Osteoblast (primary cell): ENCODE results near the gene GRIK2. TPM values are rescaled to one million over a fixed set of nuclear protein-coding genes. Genes with fewer than 3 reads are reported as not detected.

Experiments used
- DNase-seq: peaks from one replicate; pipeline ENCODE4 v3.0.0; 2011; ENCODE audit warnings: low spot score, mixed read lengths; ENCODE audit not compliant: insufficient read length; ENCODE audit errors: missing footprints
- H2AFZ ChIP-seq: 2 replicates; pipeline ENCODE4 v1.6.0; 2011; ENCODE audit warnings: mild to moderate bottlenecking, low read length
- H3K27ac ChIP-seq: 2 replicates; pipeline ENCODE4 v1.5.1; 2011; ENCODE audit warnings: mild to moderate bottlenecking, low read depth, low read length, moderate library complexity
- H3K27me3 ChIP-seq: 2 replicates; pipeline ENCODE4 v1.6.0; 2012; ENCODE audit warnings: mild to moderate bottlenecking, control low read depth, inconsistent platforms, low read length, moderate library complexity; ENCODE audit not compliant: insufficient read depth
- H3K36me3 ChIP-seq: 2 replicates; pipeline ENCODE4 v1.5.1; 2011; ENCODE audit warnings: mild to moderate bottlenecking, low read length, control low read depth, moderate library complexity; ENCODE audit not compliant: insufficient read depth
- H3K4me1 ChIP-seq: 2 replicates; pipeline ENCODE4 v1.5.1; 2011; ENCODE audit warnings: mild to moderate bottlenecking, low read length, control low read depth, moderate library complexity; ENCODE audit not compliant: insufficient read depth
- H3K4me2 ChIP-seq: 2 replicates; pipeline ENCODE4 v1.6.0; 2011; ENCODE audit warnings: mild to moderate bottlenecking, low read length; ENCODE audit not compliant: insufficient read depth
- H3K4me3 ChIP-seq: fragments of 200-600 bp; sonication (generic); 3 replicates; pipeline ENCODE4 v1.5.1; 2012; ENCODE audit warnings: mild to moderate bottlenecking, low read length, inconsistent platforms; ENCODE audit not compliant: insufficient read depth
- H3K79me2 ChIP-seq: 2 replicates; pipeline ENCODE4 v1.6.0; 2012; ENCODE audit warnings: mild to moderate bottlenecking, low read length, control low read depth, inconsistent platforms; ENCODE audit not compliant: insufficient read depth
- H3K9me3 ChIP-seq: 2 replicates; pipeline ENCODE4 v1.5.1; 2011; ENCODE audit warnings: low read depth, low read length, control low read depth
- H4K20me1 ChIP-seq: 2 replicates; pipeline ENCODE4 v1.6.0; 2012; ENCODE audit warnings: mild to moderate bottlenecking, low read length, control low read depth; ENCODE audit not compliant: insufficient read depth
- total RNA-seq: library from RNA; depleted of rRNA; stranded (reverse); fragments of >200 nt; gene quantifications from 2 replicates; pipeline ENCODE4 v1.2.3, GENCODE V29; 2012
- TF ChIP-seq, protein P1 (sequence below): IDR thresholded peaks from 2 replicates; pipeline ENCODE4 v1.5.1; 2011; ENCODE audit warnings: mild to moderate bottlenecking, low read depth, low read length, moderate library complexity; ENCODE audit errors: extremely low read depth

The GRIK2 gene
- total RNA-seq, 1 donor, result 0.72 TPM

DNA sequence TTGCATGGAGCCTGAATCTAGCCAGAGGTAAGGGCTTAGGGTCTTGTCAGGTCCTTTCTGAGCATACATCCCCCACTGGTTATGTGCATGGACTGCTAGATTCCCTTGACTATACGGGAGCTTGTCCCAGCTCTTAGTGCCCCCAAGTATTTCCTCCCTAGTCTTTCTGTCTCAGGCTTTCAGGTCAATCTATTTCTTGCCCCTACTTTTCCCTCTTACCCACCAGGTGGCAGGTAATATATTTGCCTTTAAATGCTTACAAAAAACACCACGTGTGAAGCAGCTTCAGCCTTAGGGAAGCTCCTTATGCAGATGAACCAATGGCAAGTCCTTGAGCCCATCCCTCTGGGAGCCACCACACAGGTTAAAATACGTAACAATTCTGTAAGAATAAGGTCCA, 454.2 kb downstream of the GRIK2 start:
- TF ChIP-seq, protein P1, sequence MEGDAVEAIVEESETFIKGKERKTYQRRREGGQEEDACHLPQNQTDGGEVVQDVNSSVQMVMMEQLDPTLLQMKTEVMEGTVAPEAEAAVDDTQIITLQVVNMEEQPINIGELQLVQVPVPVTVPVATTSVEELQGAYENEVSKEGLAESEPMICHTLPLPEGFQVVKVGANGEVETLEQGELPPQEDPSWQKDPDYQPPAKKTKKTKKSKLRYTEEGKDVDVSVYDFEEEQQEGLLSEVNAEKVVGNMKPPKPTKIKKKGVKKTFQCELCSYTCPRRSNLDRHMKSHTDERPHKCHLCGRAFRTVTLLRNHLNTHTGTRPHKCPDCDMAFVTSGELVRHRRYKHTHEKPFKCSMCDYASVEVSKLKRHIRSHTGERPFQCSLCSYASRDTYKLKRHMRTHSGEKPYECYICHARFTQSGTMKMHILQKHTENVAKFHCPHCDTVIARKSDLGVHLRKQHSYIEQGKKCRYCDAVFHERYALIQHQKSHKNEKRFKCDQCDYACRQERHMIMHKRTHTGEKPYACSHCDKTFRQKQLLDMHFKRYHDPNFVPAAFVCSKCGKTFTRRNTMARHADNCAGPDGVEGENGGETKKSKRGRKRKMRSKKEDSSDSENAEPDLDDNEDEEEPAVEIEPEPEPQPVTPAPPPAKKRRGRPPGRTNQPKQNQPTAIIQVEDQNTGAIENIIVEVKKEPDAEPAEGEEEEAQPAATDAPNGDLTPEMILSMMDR, result no peak
- Histone ChIP-seq H3K27me3 (no peaks in the 10 kb centered on the region), H4K20me1 (no peaks in the 10 kb centered on the region), H3K4me3 (no peak overlapping the region), H3K36me3 (no peaks in the 10 kb centered on the region), H3K9me3 (no peaks in the 10 kb centered on the region), H3K4me2 (no peak overlapping the region), H2AFZ (no peak overlapping the region), H3K4me1 (no peaks in the 10 kb centered on the region), H3K79me2 (no peaks in the 10 kb centered on the region), H3K27ac (no peak overlapping the region)
- no peak for DNase-seq

DNA sequence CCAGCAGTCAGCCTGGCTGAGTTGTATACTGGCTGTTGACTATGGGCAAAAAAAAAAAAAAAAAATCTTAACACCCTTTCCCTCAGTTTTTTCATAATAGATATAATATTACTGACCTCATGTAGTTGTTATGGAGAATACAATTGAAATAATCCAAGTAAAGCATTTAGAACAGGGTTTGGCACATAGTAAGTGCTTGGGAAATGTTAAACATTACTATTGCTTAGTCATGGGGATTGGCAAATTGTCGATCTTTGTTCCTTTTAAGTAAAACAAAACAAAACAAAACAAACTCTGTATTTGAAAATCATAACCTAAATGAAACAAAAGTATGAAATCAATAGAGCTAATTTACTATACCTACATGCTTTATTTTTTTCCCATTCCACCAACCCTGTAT, 458.4 kb downstream of the GRIK2 start:
- no peak overlapping the region for H2AFZ ChIP-seq
- no peaks in the 10 kb centered on the region for H3K79me2 ChIP-seq
- no peaks in the 10 kb centered on the region for H4K20me1 ChIP-seq
- TF ChIP-seq, protein P1, result no peak
- no peaks in the 10 kb centered on the region for H3K27me3 ChIP-seq
- H3K4me3 ChIP-seq, result no peak overlapping the region
- no peaks in the 10 kb centered on the region for H3K36me3 ChIP-seq
- H3K27ac ChIP-seq, result no peak overlapping the region
- H3K4me1 ChIP-seq, result no peaks in the 10 kb centered on the region
- H3K9me3 ChIP-seq, result no peaks in the 10 kb centered on the region
- H3K4me2 ChIP-seq, result no peak overlapping the region
- no peak for DNase-seq

DNA sequence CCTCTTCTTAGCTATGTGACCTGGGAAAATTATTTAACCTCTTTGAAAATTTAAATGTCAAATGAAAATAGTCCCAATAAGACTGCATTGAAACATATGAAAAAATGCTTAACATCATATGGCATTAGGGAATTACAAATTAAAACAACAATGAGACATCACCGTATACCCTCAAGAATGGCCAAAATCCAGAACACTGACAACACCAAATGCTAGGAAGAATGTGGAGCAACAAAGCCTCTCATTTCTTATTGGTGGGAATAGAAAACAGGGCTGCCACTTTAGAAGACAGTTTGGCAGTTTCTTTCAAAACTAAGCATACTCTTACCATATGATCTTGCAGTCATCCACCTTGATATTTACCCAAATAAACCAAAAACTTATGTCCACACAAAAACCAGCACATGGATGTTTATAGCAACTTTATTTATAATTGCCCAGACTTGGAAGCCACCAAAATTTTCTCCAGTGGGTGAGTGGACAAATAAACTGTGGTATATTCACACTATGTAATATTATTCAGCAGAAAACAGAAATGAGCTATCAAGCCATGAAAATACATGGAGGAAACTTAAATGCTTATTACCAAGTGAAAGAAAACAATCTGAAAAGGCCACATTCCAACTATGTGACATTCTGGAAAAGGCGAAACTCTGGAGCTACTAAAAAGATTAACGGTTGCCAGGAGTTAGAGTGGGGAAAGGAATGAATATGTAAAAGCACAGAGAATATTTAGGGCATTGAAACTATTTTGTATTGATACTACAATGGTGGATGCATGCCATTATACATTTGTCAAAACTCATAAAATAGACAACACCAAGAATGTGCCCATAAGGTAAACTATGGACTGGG, 459.9 kb downstream of the GRIK2 start:
- no peaks in the 10 kb centered on the region for H3K27me3 ChIP-seq
- no peaks in the 10 kb centered on the region for H3K4me1 ChIP-seq
- DNase-seq, result no peak
- no peaks in the 10 kb centered on the region for H3K36me3 ChIP-seq
- H3K4me3 ChIP-seq, result no peak overlapping the region
- TF ChIP-seq, protein P1, result no peak
- H3K4me2 ChIP-seq, result no peak overlapping the region
- H3K27ac ChIP-seq, result no peak overlapping the region
- no peaks in the 10 kb centered on the region for H3K9me3 ChIP-seq
- H4K20me1 ChIP-seq, result no peaks in the 10 kb centered on the region
- H3K79me2 ChIP-seq, result no peaks in the 10 kb centered on the region
- H2AFZ ChIP-seq, result no peak overlapping the region

DNA sequence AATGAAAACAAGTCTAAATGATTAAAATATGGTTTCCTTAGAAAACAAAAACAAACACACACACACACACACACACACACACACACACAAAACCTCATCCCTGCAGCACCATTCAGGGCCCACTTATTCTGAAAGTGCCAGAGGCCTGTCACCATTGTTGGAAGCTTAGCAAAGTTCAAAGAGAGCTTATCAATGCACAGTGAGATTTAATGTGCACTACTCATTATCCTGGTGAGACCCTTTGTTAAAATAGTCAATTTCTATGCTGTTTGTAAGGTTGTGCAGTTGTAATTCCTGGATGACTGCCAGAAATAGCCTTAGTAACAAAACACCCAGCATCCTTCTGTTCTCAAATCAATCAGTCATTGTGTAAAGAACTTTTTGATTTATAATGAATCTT, 482.9 kb downstream of the GRIK2 start:
- DNase-seq, result no peak
- Histone ChIP-seq H3K27ac (no peak overlapping the region), H3K9me3 (no peaks in the 10 kb centered on the region), H3K4me1 (no peaks in the 10 kb centered on the region), H3K36me3 (no peaks in the 10 kb centered on the region), H3K4me3 (no peak overlapping the region), H4K20me1 (no peaks in the 10 kb centered on the region), H2AFZ (no peak overlapping the region), H3K4me2 (no peak overlapping the region), H3K27me3 (no peaks in the 10 kb centered on the region), H3K79me2 (no peaks in the 10 kb centered on the region)
- TF ChIP-seq, protein P1, result no peak
